Epithelial cell of esophagus (primary cell): ENCODE measurements around the gene SPOPL.

Experiments used
- DNase-seq: peaks from one replicate; pipeline ENCODE4 v3.0.0; 2010; ENCODE audit warnings: low read depth
- H3K4me3 ChIP-seq: 2 replicates; pipeline ENCODE4 v1.5.1; 2011; ENCODE audit warnings: mild to moderate bottlenecking, low read length, control low read depth
- TF ChIP-seq, protein P1 (sequence below): IDR thresholded peaks from 2 replicates; pipeline ENCODE4 v1.5.1; 2011; ENCODE audit warnings: low read depth, mild to moderate bottlenecking, low read length, control low read depth, inconsistent platforms; ENCODE audit not compliant: insufficient read depth; ENCODE audit errors: missing control alignments

The SPOPL gene

DNA sequence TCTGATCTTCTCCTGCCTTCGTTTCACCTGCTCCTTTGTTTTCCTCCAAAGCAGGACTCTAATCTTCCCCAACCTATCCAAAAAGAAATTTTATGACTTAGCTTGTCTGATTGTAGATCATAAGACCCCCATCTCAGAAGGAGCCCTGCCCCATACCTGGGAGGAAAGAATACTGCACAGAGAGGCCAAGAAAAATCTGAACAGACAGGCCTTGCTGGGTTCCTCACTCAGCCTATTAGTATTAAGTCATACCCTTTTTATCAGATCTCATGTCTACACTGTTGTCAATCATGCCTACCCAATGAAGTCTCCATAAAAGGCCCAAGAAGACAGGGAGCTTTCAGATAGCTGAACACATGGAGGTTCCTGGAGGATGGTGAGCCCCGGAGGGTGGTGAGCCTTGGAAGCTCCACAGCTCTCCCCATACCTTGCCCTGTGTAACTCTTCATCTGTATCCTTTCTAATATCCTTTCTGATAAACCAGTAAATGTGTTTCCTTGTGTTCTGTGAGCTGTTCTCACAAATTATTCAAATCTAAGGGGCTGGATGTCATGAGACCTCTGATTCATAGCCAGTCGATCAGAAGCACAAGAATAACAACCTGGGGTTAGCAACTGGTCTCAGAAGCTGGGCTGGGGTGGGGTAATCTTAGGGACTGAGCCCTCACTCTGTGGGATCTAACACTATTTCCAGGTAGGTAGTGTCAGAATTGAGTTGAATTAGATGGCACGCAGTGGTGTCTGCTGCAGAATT is 108.8 kb downstream of the SPOPL start:
- DNase-seq = no peak
- TF ChIP-seq, protein P1, sequence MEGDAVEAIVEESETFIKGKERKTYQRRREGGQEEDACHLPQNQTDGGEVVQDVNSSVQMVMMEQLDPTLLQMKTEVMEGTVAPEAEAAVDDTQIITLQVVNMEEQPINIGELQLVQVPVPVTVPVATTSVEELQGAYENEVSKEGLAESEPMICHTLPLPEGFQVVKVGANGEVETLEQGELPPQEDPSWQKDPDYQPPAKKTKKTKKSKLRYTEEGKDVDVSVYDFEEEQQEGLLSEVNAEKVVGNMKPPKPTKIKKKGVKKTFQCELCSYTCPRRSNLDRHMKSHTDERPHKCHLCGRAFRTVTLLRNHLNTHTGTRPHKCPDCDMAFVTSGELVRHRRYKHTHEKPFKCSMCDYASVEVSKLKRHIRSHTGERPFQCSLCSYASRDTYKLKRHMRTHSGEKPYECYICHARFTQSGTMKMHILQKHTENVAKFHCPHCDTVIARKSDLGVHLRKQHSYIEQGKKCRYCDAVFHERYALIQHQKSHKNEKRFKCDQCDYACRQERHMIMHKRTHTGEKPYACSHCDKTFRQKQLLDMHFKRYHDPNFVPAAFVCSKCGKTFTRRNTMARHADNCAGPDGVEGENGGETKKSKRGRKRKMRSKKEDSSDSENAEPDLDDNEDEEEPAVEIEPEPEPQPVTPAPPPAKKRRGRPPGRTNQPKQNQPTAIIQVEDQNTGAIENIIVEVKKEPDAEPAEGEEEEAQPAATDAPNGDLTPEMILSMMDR = no peak
- no peak overlapping the region for H3K4me3 ChIP-seq

DNA sequence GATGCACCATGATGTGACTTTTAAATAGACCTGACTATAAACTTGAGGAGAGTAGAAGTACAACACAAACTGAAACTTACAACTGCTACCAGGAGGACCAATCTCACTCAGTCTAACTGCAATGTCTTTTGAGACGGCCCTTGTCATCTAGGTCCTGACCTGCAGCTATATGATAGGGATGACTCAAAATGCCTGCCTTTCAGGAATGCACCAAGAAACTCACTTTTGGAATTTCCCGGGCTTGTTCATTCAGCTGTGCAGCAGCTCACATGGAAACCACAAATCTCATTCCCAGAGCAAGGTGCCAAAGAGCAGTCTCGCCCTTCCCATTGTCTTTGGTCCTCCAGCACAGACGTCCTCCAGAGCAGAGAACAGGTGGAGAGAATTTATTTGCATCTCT is 113.7 kb downstream of the SPOPL start:
- TF ChIP-seq, protein P1 = no peak
- no peak overlapping the region for H3K4me3 ChIP-seq
- peak; percentile 92 for DNase-seq

DNA sequence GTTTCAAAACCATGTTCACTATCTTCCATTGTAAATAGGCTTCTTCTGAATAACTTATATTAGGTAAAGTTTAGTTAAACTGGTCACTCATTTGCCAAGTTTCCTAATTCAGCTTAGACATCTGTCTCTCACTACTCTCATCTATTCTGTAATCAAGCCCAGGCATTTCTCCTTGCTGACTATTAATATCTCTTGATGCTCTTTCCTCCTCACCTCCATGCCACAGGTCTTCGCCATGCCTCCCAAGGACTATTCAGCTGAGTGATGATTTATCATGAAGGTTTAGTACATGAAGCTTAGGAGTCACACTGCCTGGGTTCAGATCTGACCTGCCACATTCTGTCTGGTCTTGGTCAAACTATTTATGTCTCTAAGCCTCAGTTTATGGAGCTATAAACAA is 115.5 kb downstream of the SPOPL start:
- no peak overlapping the region for H3K4me3 ChIP-seq
- no peak for DNase-seq
- TF ChIP-seq, protein P1 = no peak

DNA sequence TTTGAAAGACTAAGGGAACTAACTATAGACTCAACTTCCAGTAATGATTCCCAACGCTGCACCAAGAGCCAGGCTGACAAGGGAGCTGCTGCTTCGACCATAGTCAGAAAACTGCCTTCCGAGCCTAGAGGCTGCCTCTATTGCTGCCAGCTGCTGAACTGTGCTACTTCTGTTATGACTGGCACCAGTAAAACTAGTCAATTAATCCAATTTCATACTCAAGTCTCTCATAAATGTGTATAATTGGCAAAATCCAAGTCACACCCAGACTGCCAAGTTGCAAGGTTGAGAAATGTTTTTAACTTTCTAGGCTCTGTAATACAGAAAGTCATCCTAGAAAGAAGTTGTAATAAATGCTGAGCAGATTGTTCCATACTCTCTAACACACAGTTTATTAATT is 117.4 kb downstream of the SPOPL start:
- no peak overlapping the region for H3K4me3 ChIP-seq
- TF ChIP-seq, protein P1 = no peak
- no peak for DNase-seq

DNA sequence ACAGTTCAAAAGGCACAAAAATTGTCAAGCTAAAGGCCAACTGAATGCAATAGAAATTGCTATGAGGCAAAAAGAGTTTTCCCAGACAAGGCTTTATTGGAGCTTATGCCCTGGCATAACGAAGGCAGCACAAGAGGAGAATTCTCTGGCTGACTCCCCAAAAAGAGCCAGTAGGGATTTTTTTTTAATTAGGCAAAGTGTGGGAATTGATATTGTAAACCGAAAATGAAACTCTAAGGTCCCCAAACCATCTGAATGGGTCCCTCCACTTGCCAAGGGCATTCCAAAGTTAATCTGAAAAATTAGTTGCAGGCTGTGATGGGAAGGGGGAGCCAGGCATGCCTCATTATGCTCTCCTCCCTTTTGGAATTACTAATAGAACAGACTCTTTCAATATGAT is 118.9 kb downstream of the SPOPL start:
- no peak for DNase-seq
- TF ChIP-seq, protein P1 = no peak
- H3K4me3 ChIP-seq = no peak overlapping the region

DNA sequence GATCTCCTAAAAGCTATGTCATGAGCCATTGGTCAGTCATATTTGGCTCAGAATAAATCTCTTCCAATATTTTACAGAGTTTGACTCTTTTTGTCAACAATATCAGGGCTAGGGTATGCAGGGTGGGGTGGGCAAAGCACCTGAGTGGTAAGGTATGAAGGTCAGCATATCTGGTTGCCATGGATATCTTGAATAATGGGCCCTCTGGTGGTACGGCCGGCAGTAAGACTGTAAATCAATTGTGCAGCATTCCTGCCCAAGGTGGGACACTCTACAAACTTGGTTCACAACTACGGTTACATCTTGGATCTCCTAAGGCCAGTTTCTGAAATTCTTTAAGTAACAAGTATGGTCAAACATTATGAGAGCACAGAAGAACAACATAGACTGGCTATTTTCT is 119.6 kb downstream of the SPOPL start:
- TF ChIP-seq, protein P1 = no peak
- H3K4me3 ChIP-seq = no peak overlapping the region
- DNase-seq = no peak

DNA sequence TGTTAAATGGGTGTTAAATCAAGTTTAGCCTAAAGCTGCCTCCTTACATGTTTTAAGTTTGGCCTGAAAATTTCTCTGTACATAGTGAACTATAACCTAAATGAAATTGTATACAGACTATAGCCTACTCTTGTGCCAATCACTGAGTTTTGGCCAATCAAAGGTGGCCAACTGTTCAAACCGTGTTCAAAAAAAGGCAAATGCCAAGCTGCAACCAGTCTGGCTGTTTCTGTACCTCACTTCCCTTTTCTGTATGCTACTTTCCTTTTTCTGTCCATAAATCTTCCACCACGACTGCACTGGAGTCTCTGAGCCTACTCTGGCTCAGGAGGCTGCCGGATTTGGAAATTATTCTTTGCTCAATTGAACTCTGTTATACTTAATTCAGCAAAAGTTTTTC is 121.0 kb downstream of the SPOPL start:
- no peak for DNase-seq
- TF ChIP-seq, protein P1 = no peak
- H3K4me3 ChIP-seq = no peak overlapping the region
